ENCODE results near the gene VPS39. TPM values are rescaled to one million over a fixed set of nuclear protein-coding genes. Genes with fewer than 3 reads are reported as not detected.

Gene VPS39
- total RNA-seq, 1 donor from 2014 or later, result 102 TPM

DNA sequence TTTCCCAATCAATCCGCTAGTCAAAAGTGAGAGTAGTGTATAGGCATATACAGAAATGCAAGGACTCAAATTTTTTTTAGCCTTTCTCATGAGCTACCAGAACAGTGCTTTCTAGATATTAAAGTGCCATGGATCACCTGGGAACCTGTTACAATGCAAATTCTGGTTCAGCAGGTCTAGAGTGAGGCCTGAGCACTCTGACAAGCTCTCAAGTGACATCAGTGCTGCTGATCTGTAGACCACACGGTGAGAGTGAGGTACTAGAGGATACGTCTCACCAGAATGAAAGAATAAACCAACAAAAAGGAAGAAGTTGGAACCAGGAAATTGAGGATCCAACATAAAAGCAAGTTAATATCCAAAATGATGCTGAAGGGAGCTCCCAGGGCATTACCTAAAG lies 97.7 kb downstream of the VPS39 start:
- Mint-ChIP-seq H3K27ac (no peak overlapping the region), H3K4me1 (no peaks in the 10 kb centered on the region), H3K36me3 (ENCODE audit: low read depth) (no peaks in the 10 kb centered on the region), H3K27me3 (peaks cover 22% of the 10 kb centered on the region), H3K4me3 (no peak overlapping the region), H3K9me3 (no peaks in the 10 kb centered on the region)
- TF ChIP-seq, protein P1, sequence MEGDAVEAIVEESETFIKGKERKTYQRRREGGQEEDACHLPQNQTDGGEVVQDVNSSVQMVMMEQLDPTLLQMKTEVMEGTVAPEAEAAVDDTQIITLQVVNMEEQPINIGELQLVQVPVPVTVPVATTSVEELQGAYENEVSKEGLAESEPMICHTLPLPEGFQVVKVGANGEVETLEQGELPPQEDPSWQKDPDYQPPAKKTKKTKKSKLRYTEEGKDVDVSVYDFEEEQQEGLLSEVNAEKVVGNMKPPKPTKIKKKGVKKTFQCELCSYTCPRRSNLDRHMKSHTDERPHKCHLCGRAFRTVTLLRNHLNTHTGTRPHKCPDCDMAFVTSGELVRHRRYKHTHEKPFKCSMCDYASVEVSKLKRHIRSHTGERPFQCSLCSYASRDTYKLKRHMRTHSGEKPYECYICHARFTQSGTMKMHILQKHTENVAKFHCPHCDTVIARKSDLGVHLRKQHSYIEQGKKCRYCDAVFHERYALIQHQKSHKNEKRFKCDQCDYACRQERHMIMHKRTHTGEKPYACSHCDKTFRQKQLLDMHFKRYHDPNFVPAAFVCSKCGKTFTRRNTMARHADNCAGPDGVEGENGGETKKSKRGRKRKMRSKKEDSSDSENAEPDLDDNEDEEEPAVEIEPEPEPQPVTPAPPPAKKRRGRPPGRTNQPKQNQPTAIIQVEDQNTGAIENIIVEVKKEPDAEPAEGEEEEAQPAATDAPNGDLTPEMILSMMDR (IDR thresholded peaks at IDR 0.05), result no peak
- POLR2A ChIA-PET, result no interaction called here
- intact Hi-C loops (cut with micrococcal nuclease), result no loop called here
- no peak for ATAC-seq (ENCODE audit: low read depth)
- CTCF ChIA-PET, result no interaction called here
- no peak for DNase-seq

DNA sequence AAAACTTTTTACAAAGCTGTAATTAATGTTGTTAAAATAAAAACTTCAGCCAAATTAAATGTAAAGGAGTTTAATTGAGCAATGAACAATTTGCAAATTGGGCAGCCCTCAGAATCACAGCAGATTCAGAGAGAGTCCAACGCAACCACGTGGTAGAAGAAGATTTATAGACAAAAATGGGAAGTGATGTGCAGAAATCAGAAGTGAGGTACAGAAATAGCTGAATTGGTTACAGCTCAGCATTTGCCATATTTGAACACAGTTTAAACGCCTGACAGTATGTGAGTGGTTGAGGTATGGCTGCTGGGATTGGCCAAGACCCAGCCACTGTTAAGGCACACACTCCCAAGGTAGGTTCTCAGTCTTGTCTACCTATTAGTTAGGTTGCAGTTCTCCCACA lies 99.3 kb downstream of the VPS39 start:
- H3K36me3 Mint-ChIP-seq (ENCODE audit: low read depth), result no peaks in the 10 kb centered on the region
- no peak overlapping the region for H3K4me3 Mint-ChIP-seq
- no peaks in the 10 kb centered on the region for H3K4me1 Mint-ChIP-seq
- POLR2A ChIA-PET, result no interaction called here
- CTCF ChIA-PET, result no interaction called here
- TF ChIP-seq, protein P1 (IDR thresholded peaks at IDR 0.05), result no peak
- H3K9me3 Mint-ChIP-seq, result no peaks in the 10 kb centered on the region
- peaks cover 20% of the 10 kb centered on the region for H3K27me3 Mint-ChIP-seq
- DNase-seq (no peak), ATAC-seq (ENCODE audit: low read depth) (no peak)
- no peak overlapping the region for H3K27ac Mint-ChIP-seq
- intact Hi-C loops (cut with micrococcal nuclease), result no loop called here

Other genes with a start within 250 kb of the VPS39 start
- gene EHD4, start 235.7 kb downstream of the VPS39 start, total RNA-seq, result 38.4 and 42.6 TPM in 2 replicates
- gene PLA2G4E, start 187.3 kb downstream of the VPS39 start, total RNA-seq, result not detected in 2 replicates
- not detected in 2 replicates for gene PLA2G4D, start 113.7 kb downstream of the VPS39 start, total RNA-seq
- not detected in 2 replicates for gene PLA2G4F, start 51.7 kb downstream of the VPS39 start, total RNA-seq
- 59.9 and 72.2 TPM in 2 replicates for gene GANC, start 64.9 kb upstream of the VPS39 start, total RNA-seq
- 45.4 and 52.6 TPM in 2 replicates for gene TMEM87A, start 65.1 kb upstream of the VPS39 start, total RNA-seq
- gene CAPN3, start 151.2 kb upstream of the VPS39 start, total RNA-seq, result 17.9 and 23.8 TPM in 2 replicates

Measured in activated B cell treated with CpG ODN at 0.5 μM for 24 hours (primary cell).